HG03066 (cell line): ENCODE measurements around the gene SLC9A8.
"Not testable (repeated sequence)": the region's sequence is repeated elsewhere in the genome, so short reads cannot be mapped to it uniquely, and the experiment has no call there.

Experiments
- ATAC-seq: cut with Tn5 transposase; IDR thresholded peaks from one replicate; pipeline ENCODE4 v1.9.1; 2021; ENCODE audit warnings: low read depth; ENCODE audit not compliant: unreplicated experiment

SLC9A8 gene, protein sequence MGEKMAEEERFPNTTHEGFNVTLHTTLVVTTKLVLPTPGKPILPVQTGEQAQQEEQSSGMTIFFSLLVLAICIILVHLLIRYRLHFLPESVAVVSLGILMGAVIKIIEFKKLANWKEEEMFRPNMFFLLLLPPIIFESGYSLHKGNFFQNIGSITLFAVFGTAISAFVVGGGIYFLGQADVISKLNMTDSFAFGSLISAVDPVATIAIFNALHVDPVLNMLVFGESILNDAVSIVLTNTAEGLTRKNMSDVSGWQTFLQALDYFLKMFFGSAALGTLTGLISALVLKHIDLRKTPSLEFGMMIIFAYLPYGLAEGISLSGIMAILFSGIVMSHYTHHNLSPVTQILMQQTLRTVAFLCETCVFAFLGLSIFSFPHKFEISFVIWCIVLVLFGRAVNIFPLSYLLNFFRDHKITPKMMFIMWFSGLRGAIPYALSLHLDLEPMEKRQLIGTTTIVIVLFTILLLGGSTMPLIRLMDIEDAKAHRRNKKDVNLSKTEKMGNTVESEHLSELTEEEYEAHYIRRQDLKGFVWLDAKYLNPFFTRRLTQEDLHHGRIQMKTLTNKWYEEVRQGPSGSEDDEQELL

DNA sequence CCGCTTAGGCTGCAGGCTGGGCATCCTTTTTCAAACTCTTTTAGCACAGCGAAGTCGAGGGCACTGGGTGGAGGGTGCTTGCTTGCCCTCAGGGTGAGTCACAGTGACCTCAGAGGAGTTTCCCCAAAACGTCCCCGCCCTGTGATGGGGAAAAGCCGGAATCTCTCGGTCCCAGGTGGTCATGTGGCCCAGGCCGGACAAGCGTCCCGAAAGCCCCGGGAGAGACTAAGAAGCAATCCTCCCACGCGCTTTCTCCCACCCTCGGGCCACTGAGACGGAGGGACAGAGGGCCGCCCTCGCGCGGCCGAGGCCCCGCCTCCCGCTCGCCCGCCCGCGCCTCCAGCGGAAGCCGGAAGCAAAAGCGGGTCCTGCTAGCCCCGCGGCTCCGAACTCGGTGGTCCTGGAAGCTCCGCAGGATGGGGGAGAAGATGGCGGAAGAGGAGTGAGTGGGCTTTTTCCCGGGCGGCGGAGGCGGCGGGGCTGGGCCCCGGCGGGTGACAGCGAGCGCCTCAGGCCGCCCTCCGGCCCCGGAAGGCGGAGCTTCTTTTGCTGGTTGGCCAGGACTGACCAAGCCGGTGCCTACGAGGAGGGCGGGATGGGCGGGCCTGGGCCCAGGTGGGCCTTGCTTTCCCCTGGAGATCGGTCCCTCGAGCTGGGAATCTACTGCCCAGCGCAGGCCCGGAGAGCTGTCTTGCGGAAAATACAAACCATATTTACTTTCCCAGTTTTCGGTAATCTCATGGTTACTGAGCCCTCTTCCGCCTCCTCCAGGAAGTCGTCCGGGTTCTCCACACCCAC lies at the start of gene SLC9A8:
Gene SLC9A8 (plus strand): TSS at position 322 of the 798 bp plus-strand sequence. CDS start 95 bp downstream, at position 417.
- ATAC-seq = peak; percentile 81

DNA sequence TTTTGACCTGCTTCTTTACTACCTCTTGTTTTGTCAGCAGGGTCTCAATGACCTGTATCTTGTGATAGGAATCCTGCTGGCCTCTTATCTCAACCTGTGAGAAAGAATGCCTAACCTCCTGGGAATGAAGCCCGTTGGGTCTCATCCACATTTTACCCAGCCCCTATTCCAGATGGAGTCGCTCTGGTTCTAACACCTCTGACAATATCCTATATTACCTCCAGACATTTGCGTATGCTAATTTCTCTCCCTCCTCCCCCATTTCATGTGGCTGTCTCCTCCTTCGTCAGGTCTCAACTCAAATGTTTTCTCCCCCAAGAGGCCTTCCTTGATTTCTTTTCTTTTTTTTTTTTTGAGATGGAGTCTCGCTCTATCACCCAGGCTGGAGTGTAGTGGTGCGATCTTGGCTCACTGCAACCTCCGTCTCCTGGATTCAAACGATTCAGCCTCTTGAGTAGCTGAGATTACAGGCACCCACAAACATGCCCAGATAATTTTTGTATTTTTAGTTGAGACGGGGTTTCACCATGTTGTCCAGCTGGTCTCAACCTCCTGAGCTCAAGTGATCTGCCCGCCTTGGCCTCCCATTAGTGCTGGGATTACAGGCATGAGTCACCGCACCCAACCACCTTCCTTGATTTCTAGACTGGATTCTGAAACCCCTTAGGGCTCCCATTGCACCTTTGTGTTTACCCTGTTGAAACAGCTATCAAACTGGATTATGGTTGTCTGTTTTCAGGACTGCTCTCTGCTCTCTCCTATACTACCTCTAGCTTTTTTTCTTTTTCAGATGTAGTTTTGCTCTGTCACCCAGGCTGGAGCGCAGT lies 49.5 kb upstream of the SLC9A8 start:
- ATAC-seq = no peak

DNA sequence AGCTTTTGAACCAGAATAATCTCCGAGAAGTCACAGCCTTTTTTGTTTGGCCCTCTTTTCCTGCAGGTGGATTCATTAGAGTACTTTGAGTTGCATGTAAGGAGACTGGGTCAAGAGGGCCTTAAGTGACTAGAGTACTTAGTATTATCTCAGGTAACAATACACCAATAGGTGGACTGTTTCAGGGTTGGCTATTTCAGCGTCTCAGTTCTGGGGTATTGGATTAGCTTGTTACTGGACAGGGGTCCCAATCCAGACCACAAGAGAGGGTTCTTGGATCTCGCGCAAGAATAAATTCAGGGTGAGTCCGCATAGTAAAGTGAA lies 47.3 kb upstream of the SLC9A8 start:
- no peak for ATAC-seq

DNA sequence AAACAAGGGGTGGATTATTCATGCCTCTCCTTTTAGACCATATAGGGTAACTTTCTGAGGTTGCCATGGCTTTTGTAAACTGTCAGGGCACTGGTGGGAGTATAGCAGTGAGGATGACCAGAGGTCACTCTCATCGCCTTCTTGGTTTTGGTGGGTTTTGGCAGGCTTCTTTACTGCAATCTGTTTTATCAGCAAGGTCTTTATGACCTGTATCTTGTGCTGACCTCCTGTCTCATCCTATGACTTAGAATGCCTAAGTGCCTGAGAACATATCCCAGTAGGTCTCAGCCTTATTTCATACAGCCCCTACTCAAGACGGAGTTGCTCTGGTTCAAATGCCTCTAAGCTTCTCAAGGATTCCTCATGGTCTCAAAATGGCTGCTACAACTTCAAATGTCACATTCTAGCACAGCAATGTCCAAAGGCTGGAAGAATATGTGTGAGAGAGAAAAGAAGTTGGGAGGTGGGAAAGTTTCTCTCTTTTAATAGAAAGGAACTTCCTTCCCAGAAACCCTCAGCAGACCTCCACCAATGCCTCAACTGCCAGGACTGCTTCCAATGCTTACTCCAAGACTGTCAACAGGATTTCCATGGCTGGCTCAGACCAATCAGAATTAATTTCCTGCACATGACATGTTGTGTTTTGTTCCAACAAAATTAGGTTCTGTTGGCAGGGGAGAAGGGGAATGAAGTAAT lies 46.6 kb upstream of the SLC9A8 start:
- no peak for ATAC-seq

DNA sequence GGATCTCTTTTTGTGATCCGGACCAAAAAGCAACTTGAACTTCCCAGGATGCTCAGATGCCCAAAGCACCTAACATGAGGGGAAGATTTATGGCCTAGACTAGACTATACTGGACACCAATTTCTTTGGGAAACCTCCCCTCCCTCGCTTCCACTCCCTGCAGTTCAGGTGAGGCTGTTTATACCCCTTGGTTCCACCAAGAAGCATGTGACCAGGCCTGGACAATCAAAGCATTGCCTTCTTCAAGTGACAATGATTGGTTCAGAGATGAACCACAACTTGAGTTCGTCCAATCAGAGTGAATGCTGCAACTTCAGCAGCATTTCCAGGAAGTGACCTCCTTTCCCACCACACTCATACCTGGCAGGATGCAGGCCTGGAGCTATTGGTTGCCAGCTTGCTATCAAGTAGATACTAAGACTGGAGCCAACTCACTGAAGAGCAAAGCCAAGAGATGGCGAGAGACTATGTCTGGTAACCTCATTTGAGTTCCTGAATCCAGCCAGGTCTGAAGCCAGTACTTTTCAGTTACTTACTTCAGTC lies 45.6 kb upstream of the SLC9A8 start:
- ATAC-seq = no peak

DNA sequence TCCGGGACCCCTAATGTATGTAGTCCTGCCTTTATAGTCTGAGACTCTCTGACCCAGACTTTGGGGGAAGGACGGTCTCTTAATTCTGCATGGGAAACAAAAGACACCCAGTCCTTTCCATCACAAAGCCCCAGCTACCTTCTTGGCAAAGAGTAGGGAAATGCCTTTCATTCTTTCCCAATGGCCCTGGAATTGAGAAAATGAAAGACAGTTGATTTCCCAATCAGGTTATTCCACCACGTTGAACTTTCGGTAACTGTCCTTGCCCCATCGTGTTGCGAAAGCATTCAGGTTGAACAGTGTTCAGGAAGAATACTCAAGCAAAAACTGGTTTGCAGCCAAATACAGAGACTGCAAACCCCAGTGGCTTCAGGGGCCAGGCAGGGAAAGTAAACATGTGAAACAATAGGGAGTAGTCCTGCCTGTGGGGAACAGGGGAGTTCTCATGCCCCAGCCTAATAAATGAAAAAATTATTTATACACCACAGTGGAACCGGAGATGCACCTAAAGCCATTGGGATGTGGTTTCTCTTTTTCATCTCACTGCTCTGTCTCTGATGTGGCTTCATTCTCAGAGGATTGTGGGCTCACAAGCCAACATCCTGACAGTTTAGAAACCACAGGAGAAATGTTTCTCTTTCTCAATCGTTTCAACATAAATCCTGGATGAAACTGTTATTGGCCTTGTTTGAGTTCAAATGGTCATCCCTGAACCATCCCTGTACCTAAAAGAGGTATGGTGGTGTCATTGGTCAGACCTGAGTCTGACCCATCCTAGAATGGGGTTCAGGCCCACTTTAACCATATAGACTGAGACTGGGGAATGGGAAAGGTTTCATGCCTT lies 44.2 kb upstream of the SLC9A8 start:
- no peak for ATAC-seq

DNA sequence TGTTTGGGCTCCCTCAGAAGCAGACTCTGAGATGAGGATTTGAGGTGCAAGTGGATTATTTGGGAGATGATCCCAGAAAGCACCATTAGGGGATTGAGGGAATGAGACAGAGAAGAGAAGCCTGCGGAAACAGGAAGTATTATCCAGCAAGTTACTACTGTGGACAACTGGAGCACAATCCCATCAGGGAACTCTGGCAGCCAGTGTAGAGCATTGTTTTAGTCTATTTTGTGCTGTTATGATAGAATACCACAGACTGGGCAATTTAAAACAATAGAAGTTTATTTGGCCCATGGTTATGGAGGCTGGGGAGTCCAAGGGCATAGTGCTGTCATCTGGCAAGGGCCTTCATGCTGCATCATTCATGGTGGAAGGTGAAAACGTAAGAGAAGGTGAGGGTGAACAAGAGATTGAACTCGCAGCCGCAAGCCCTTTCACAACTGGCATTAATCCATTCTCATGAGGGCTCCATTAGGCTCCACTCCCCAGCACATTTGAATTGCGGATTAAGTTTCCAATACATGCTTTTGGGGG lies 43.5 kb upstream of the SLC9A8 start:
- no peak for ATAC-seq

DNA sequence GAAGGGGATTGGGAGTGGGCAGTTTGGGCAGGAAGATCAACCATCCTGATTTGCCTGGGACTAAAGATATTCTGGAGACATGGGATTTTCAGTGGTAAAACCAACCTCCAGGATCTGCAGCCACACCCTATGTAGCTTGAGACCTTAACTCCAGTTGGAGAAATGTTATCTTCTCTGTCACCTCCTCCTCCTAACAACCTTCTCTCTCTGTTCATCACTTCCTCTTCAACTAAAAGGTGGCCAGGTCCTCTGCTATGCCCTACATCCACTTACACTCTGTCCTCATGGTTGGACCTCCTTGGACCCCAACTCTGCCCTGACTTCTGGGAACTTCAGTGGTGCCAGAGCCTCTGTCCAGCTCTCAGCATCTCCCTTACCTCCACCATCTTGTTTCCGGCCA lies 42.0 kb upstream of the SLC9A8 start:
- no peak for ATAC-seq

DNA sequence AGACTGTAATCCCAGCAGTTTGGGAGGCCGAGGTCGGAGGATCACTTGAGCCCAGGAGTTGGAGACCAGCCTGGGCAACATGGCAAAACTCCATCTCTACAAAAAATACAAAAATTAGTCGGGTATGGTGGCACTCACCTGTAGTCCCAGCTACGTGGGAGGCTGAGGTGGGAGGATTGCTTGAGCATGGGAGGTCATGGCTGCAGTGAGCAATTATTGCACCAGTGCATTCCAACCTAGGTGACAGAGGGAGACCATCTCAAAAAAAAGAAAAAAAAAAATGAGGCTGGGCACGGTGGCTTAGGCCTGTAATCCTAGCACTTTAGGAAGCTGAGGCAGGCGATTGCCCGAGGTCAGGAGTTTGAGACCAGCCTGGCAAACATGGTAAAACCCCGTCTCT lies 38.4 kb upstream of the SLC9A8 start:
- not testable (repeated sequence) for ATAC-seq

DNA sequence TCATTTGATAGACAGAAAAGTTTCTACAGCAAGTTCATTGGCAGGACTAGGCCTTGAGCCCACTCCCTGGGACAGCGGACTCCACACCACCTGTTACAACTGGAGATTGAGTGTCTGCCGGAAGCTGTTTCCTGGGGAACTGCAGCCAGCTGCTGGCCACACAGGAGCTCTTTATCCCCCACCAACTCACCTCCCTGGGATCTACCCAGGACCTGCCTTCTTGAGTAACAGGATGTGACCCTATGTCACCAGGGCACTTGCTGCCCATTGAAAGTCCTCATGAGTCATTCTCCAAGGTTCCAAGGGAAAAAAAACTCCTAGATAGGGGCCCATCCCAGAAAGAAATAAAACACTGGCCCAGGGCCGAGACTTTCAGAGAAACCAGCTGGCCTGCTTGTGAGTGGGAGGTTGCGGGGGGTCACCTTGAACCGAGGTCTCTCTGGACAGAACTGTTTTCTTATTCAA lies 37.4 kb upstream of the SLC9A8 start:
- no peak for ATAC-seq

DNA sequence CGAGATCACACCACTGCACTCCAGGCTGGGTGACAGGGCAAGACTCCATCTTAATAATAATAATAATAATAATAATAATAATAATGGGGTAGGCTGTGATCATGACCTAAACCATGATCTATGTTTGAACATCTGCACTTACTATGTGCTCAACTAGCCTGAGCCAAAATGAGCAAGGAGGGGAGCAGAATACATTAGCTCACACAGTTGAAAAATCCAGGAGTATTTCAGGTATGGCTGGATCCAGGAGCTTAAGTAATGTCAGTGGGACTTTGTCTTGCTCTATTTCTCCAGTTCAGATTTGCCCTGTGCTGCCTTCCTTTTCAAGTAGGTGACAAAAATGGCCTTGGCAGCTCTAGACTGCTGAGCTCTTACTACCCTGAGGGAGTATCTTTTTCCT lies 32.7 kb upstream of the SLC9A8 start:
- ATAC-seq = no peak

DNA sequence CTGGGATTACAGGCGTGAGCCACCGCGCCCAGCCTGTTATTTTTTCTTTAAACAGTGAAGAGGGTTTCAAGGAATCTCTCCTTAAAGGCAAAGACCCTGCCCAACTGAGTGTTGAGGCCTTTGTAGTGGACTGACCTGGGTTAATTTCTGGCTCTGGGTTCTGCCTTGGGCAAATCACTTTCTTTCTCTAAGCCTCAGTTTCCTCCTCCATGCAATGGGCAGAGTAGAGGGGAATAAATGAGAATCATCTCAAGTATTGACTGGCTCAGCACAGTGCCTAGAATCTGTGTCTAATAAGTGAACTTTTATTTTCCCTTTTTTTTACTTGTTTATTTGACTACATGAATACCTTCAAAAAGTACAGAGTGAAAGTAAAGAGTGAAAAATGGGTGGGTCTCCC lies 31.0 kb upstream of the SLC9A8 start:
- ATAC-seq = no peak

DNA sequence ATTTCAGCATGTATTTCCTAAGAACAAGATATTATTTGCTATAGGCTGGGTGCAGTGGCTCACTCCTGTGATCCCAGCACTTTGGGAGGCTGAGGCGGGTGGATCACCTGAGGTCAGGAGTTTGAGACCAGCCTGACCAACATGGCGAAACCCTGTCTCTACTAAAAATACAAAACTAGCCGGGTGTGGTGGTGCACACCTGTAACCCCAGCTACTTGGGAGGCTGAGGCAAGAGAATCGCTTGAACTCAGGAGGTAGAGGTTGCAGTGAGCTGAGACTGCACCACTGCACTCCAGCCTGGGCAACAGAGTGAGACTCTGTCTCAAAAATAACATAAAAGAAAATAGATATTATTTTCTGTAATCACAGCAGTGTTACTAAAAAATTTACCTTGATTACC lies 30.2 kb upstream of the SLC9A8 start:
- not testable (repeated sequence) for ATAC-seq

DNA sequence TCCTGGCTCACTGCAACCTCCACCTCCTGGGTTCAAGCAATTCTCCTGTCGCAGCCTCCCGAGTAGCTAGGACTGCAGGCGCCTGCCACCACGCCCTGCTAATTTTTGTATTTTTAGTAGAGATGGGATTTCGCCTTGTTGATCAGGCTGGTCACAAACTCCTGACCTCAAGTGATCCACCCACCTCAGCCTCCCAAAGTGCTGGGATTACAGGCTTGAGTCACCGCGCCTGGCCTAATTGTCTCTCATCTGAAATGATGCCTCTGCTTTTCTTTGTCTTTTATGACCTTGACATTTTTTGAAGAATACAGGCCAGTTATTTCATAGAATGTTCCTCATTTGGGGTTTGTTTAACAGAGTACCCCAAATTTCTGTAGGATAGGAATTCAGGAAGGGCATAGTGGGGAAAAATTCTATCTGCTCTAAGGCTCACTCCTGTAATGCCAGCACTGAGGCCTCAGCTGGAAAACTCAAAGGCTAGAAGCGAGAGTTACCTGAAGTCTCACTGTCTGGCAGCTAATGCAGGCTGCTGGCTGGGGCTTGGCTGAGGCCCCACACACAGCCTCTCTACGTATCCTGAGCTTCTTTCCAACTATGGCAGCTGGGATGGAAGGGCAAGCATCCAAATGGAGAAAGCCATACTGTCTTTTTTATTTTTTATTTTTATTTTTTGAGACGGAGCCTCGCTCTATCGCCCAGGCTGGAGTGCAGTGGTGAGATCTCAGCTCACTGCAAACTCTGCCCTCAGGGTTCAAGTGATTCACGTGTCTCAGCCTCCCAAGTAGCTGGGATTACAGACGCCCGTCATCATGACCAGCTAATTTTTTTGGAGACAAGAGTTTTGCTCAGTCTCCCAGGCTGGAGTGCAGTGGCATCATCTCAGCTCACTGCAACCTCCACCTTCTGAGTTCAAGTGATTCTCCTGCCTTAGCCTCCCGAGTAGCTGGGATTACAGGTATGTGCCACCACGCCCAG lies 29.3 kb upstream of the SLC9A8 start:
- not testable (repeated sequence) for ATAC-seq

DNA sequence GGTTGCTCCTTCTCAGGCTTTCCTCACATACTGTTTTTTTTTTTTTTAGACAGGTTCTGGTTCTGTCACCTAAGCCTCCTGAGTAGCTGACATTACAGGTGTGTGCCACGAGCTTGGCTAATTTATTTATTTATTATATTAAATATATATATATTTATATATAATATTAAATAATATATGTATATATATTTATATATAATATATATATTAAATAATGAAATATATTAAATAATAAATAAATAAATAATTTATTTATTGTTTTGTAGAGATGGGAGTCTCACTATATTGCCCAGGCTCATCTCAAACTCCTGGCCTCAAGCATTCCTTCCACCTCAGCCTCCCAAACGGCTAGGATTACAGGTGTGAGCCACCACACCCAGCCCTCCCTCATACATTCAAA lies 28.3 kb upstream of the SLC9A8 start:
- ATAC-seq = no peak

DNA sequence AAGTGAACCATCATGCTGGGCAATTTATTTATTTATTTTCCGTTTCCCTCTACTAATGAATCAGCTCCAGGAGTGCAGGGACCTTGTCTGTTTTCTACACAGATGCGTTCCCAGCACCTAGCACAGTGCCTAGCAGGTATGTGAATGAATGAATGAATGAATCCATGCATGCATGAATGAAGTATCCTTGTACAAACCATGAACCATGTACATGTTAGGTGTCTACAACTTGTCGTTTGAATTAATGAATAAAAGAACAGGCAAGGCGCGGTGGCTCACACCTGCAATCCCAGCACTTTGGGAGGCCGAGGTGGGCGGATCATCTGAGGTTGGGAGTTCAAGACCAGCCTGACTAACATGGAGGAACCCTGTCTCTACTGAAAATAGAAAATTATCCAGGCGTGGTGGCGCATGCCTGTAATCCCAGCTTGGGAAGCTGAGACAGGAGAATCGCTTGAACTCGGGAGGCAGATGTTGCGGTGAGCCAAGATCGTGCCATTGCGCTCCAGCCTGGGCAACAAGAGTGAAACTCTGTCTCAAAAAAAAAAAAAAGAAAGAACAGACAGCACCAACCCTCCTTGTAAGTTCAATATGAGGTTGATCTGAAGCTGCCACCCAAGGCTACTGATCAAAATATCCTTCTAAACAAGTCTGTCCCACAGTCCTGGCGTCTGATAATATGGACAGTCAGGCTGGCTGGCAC lies 27.3 kb upstream of the SLC9A8 start:
- no peak for ATAC-seq

DNA sequence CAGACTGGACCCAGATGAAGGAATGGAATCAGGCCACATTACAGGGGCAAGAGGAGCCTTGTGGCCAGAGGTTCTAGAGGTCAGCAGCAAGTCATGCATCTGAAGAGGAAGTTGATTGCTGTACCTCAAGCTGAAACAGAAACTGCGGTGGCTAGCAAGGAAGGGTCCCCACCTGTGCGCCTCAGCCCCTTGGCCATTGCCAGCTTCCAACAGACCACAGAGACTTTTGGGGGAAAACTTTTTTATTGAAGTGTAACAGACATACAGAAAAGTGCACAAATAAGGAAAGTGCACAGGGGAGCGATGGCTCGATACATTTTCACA lies 26.8 kb upstream of the SLC9A8 start:
- peak; percentile 89 for ATAC-seq
